GM23338 (cell line): ENCODE measurements around the gene SRXN1. TPM values are rescaled to one million over a fixed set of nuclear protein-coding genes. Genes with fewer than 3 reads are reported as not detected.

ENCODE experiments used
- CREB1 ChIP-seq: fragments of 250-450 bp; sonication (Bioruptor Pico); IDR thresholded peaks from 2 replicates; pipeline ENCODE4 v1.5.0; 2020; ENCODE audit warnings: low read depth, mild to moderate bottlenecking, moderate library complexity
- EZH2phosphoT487 ChIP-seq: fragments of 200-600 bp; sonication (generic); IDR thresholded peaks from one replicate; pipeline ENCODE4 v1.8.1; 2018; ENCODE audit warnings: antibody characterized with exemption; ENCODE audit not compliant: unreplicated experiment
- JUNB ChIP-seq: IDR thresholded peaks from one replicate; pipeline ENCODE4 v1.6.1; 2016; ENCODE audit warnings: antibody characterized with exemption; ENCODE audit not compliant: unreplicated experiment
- ZNF462 ChIP-seq: fragments of 250-450 bp; sonication (Bioruptor Pico); IDR thresholded peaks from 2 replicates; pipeline ENCODE4 v1.5.0; 2020; ENCODE audit warnings: mild to moderate bottlenecking, moderate library complexity
- polyA plus RNA-seq: library from polyadenylated mRNA; unstranded; fragments of >200 nt; fragmentation: Nextera tagmentation; extraction: Ambion mirVana; gene quantifications from 2 replicates; pipeline ENCODE4 v1.2.1, GENCODE V29; 2016
- total RNA-seq: library from RNA; depleted of rRNA; stranded (reverse); fragments of >200 nt; shearing (Covaris generic); gene quantifications from 2 replicates; pipeline ENCODE4 v1.2.3, GENCODE V29; 2014
- TF ChIP-seq, protein P1 (sequence below): IDR thresholded peaks from one replicate; pipeline ENCODE4 v1.6.1; 2018; ENCODE audit warnings: antibody characterized with exemption; ENCODE audit not compliant: unreplicated experiment
- TF ChIP-seq, protein P2 (sequence below): IDR thresholded peaks from 2 replicates; pipeline ENCODE4 v1.6.1; 2016; ENCODE audit warnings: antibody characterized with exemption

The SRXN1 gene
- total and polyA plus RNA-seq, 2 experiments from 2014 or later: 8.4 to 26.6 TPM

- TF ChIP-seq ZNF462 (CRISPR knock-in tag) (no peak), JUNB (no peak), EZH2phosphoT487 (no peak), CREB1 (no peak)
- TF ChIP-seq, protein P1, sequence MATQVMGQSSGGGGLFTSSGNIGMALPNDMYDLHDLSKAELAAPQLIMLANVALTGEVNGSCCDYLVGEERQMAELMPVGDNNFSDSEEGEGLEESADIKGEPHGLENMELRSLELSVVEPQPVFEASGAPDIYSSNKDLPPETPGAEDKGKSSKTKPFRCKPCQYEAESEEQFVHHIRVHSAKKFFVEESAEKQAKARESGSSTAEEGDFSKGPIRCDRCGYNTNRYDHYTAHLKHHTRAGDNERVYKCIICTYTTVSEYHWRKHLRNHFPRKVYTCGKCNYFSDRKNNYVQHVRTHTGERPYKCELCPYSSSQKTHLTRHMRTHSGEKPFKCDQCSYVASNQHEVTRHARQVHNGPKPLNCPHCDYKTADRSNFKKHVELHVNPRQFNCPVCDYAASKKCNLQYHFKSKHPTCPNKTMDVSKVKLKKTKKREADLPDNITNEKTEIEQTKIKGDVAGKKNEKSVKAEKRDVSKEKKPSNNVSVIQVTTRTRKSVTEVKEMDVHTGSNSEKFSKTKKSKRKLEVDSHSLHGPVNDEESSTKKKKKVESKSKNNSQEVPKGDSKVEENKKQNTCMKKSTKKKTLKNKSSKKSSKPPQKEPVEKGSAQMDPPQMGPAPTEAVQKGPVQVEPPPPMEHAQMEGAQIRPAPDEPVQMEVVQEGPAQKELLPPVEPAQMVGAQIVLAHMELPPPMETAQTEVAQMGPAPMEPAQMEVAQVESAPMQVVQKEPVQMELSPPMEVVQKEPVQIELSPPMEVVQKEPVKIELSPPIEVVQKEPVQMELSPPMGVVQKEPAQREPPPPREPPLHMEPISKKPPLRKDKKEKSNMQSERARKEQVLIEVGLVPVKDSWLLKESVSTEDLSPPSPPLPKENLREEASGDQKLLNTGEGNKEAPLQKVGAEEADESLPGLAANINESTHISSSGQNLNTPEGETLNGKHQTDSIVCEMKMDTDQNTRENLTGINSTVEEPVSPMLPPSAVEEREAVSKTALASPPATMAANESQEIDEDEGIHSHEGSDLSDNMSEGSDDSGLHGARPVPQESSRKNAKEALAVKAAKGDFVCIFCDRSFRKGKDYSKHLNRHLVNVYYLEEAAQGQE: no peak
- TF ChIP-seq, protein P2, sequence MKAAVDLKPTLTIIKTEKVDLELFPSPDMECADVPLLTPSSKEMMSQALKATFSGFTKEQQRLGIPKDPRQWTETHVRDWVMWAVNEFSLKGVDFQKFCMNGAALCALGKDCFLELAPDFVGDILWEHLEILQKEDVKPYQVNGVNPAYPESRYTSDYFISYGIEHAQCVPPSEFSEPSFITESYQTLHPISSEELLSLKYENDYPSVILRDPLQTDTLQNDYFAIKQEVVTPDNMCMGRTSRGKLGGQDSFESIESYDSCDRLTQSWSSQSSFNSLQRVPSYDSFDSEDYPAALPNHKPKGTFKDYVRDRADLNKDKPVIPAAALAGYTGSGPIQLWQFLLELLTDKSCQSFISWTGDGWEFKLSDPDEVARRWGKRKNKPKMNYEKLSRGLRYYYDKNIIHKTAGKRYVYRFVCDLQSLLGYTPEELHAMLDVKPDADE: no peak
Measured at GRCh38 chr20:644692-645317, 8.2 kb downstream of the SRXN1 start (continued).
